K562 (cell line): ENCODE data around the gene MGAT1.

Experiments
- HDAC2 ChIP-seq: fragments of 450-650 bp; IDR thresholded peaks from 2 replicates; pipeline ENCODE4 v1.6.1; 2016; ENCODE audit warnings: mild to moderate bottlenecking
- HDAC3 ChIP-seq: fragments of 450-650 bp; IDR thresholded peaks from 2 replicates; pipeline ENCODE4 v1.6.1; 2018; ENCODE audit warnings: borderline replicate concordance, mild to moderate bottlenecking, moderate library complexity; ENCODE audit not compliant: partially characterized antibody
- JUND ChIP-seq, 2 experiments: IDR thresholded peaks; 2 replicates in 1 of 2; 3 replicates in 1 of 2; pipeline ENCODE4 v1.6.1; 2011; ENCODE audit warnings: borderline replicate concordance in 2 of 2, low read depth in 2 of 2, low read length in 2 of 2, improper control_type of control experiment in 1 of 2, missing biosample characterization in 1 of 2, missing genetic modification characterization in 1 of 2, missing genetic modification reagents in 1 of 2
- KAT8 ChIP-seq: fragments of 450-650 bp; IDR thresholded peaks from 2 replicates; pipeline ENCODE4 v1.6.1; 2016; ENCODE audit warnings: low read depth, mild to moderate bottlenecking
- KLF6 ChIP-seq: fragments of 250-450 bp; sonication (Bioruptor Pico); IDR thresholded peaks from 2 replicates; pipeline ENCODE4 v1.4.0; 2020; ENCODE audit warnings: mild to moderate bottlenecking, moderate library complexity, borderline replicate concordance
- NRF1 ChIP-seq, 2 experiments: fragments of 450-650 bp; IDR thresholded peaks in 1 of 2; conservative IDR thresholded peaks in 1 of 2; 2 replicates each; pipeline ENCODE4 v1.6.1; 2014; ENCODE audit warnings: mild to moderate bottlenecking in 2 of 2
- SIN3A ChIP-seq, 2 experiments: fragments of 150-350 bp in 1 of 2; IDR thresholded peaks; 2 replicates each; pipeline ENCODE4 v1.6.1; 2011 to 2016; ENCODE audit warnings: borderline replicate concordance in 2 of 2, low read depth in 2 of 2, low read length in 2 of 2, mild to moderate bottlenecking in 2 of 2, moderate library complexity in 2 of 2; ENCODE audit not compliant: control insufficient read depth in 1 of 2
- ZBTB8A ChIP-seq: fragments of 450-650 bp; IDR thresholded peaks from 2 replicates; pipeline ENCODE4 v1.6.1; 2018; ENCODE audit warnings: mild to moderate bottlenecking, moderate library complexity; ENCODE audit not compliant: partially characterized antibody
- ZFP30 ChIP-seq: fragments of 250-450 bp; sonication (Bioruptor Pico); IDR thresholded peaks from 2 replicates; pipeline ENCODE4 v1.8.0; 2022; ENCODE audit warnings: moderate library complexity, mild to moderate bottlenecking, inconsistent platforms, borderline replicate concordance
- ZNF398 ChIP-seq: fragments of 250-450 bp; sonication (Bioruptor Pico); IDR thresholded peaks from 2 replicates; pipeline ENCODE4 v1.8.0; 2021; ENCODE audit warnings: moderate library complexity, mild to moderate bottlenecking, inconsistent platforms
- TF ChIP-seq, protein P1 (sequence below), 2 experiments: fragments of 450-650 bp; IDR thresholded peaks; 2 replicates each; pipeline ENCODE4 v1.6.1; 2016
- TF ChIP-seq, protein P2 (sequence below), 3 experiments: IDR thresholded peaks in 2 of 3; conservative IDR thresholded peaks in 1 of 3; 2 replicates each; pipeline ENCODE4 v1.5.1; 2011 to 2012; ENCODE audit warnings: low read length in 3 of 3, mild to moderate bottlenecking in 3 of 3, control low read depth in 2 of 3, improper control_type of control experiment in 1 of 3, inconsistent platforms in 1 of 3, low read depth in 1 of 3, mixed read lengths in 1 of 3, moderate library complexity in 1 of 3; ENCODE audit not compliant: insufficient read depth in 2 of 3

DNA sequence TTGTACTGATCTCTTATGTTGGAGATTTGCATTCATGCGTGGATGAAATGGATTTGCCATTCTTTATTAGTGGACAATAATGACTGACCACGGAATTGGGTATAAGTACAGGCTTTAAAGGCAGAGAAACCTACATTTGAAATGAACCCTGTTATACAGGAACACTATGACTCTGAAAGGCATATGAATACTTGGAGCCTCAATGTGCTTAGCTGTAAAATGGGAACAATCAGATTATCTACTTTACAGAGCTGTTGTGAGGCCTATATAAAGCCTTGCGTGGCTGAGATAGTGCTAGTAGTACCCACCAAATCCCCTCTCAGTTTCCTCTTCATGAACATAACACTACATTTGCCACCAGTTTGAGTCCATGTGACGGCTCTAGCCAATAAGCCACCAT is 18.9 kb upstream of the MGAT1 start:
- TF ChIP-seq, protein P1, sequence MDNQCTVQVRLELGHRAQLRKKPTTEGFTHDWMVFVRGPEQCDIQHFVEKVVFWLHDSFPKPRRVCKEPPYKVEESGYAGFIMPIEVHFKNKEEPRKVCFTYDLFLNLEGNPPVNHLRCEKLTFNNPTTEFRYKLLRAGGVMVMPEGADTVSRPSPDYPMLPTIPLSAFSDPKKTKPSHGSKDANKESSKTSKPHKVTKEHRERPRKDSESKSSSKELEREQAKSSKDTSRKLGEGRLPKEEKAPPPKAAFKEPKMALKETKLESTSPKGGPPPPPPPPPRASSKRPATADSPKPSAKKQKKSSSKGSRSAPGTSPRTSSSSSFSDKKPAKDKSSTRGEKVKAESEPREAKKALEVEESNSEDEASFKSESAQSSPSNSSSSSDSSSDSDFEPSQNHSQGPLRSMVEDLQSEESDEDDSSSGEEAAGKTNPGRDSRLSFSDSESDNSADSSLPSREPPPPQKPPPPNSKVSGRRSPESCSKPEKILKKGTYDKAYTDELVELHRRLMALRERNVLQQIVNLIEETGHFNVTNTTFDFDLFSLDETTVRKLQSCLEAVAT (IDR thresholded peaks at IDR 0.05) = no peak
- TF ChIP-seq ZNF398 (CRISPR knock-in tag) (no peak), ZBTB8A (no peak), HDAC3 (no peak), SIN3A (IDR thresholded peaks at IDR 0.05; ENCODE audit: borderline replicate concordance in 2 of 2, control insufficient read depth in 1 of 2, low read depth in 2 of 2, low read length in 2 of 2) (no peak), ZFP30 (no peak), HDAC2 (peak; percentile 53; the same call in 1 of the 2 replicates), KAT8 (no peak), NRF1 (conservative IDR thresholded peaks at IDR 0.05 in 1 of 2, IDR thresholded peaks at IDR 0.05 in 1 of 2) (no peak), KLF6 (CRISPR knock-in tag) (no peak), JUND (IDR thresholded peaks at IDR 0.05; ENCODE audit: borderline replicate concordance, low read depth, low read length) (no peak), JUND (tag; IDR thresholded peaks at IDR 0.05; ENCODE audit: borderline replicate concordance, low read depth, low read length) (no peak)
- TF ChIP-seq, protein P2, sequence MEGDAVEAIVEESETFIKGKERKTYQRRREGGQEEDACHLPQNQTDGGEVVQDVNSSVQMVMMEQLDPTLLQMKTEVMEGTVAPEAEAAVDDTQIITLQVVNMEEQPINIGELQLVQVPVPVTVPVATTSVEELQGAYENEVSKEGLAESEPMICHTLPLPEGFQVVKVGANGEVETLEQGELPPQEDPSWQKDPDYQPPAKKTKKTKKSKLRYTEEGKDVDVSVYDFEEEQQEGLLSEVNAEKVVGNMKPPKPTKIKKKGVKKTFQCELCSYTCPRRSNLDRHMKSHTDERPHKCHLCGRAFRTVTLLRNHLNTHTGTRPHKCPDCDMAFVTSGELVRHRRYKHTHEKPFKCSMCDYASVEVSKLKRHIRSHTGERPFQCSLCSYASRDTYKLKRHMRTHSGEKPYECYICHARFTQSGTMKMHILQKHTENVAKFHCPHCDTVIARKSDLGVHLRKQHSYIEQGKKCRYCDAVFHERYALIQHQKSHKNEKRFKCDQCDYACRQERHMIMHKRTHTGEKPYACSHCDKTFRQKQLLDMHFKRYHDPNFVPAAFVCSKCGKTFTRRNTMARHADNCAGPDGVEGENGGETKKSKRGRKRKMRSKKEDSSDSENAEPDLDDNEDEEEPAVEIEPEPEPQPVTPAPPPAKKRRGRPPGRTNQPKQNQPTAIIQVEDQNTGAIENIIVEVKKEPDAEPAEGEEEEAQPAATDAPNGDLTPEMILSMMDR (IDR thresholded peaks at IDR 0.05 in 2 of 3, conservative IDR thresholded peaks at IDR 0.05 in 1 of 3; ENCODE audit: insufficient read depth in 2 of 3, low read depth in 1 of 3, low read length in 3 of 3) = no peak
